GM12878 (cell line): Measurements from ENCODE around the gene ANO5. TPM values are rescaled to one million over a fixed set of nuclear protein-coding genes. Genes with fewer than 3 reads are reported as not detected.

Experiments
- CBFB ChIP-seq: IDR thresholded peaks from 2 replicates; pipeline ENCODE4 v1.6.1; 2016; ENCODE audit warnings: antibody characterized with exemption, low read depth
- JUNB ChIP-seq: IDR thresholded peaks from 2 replicates; pipeline ENCODE4 v1.6.1; 2016; ENCODE audit warnings: antibody characterized with exemption, mild to moderate bottlenecking
- MTA2 ChIP-seq: fragments of 450-650 bp; IDR thresholded peaks from 2 replicates; pipeline ENCODE4 v1.6.1; 2016; ENCODE audit warnings: low read depth, mild to moderate bottlenecking, moderate library complexity
- MYC ChIP-seq: IDR thresholded peaks from 2 replicates; pipeline ENCODE4 v1.6.1; 2011; ENCODE audit warnings: mild to moderate bottlenecking, low read length, moderate library complexity, inconsistent platforms; ENCODE audit not compliant: insufficient read depth, insufficient replicate concordance, insufficient read length, severe bottlenecking
- RUNX3 ChIP-seq: IDR thresholded peaks from 2 replicates; pipeline ENCODE4 v1.6.1; 2012; ENCODE audit warnings: low read length, inconsistent platforms
- ZNF274 ChIP-seq: IDR thresholded peaks from one replicate; pipeline ENCODE4 v1.8.0; 2011; ENCODE audit not compliant: insufficient read length, insufficient read depth
- polyA plus RNA-seq, 11 experiments: library from polyadenylated mRNA; depleted of rRNA in 4 of 11; unstranded in 6 of 11; stranded (reverse) in 5 of 11; fragments of >200 nt; fragmentation: Nextera tagmentation in 4 of 11; fragmentation: Illumina TruSeq in 1 of 11; extraction: Ambion mirVana in 4 of 11; extraction: Trizol in 1 of 11; gene quantifications; 1 replicate in 1 of 11; 2 replicates in 10 of 11; pipeline versions ENCODE4 v1.2.1 to v1.2.3, GENCODE V29; 2011 to 2016; ENCODE audit warnings: inconsistent platforms in 2 of 11, missing spikeins in 2 of 11, low read depth in 1 of 11
- total RNA-seq, 4 experiments: library from RNA; depleted of rRNA in 3 of 4; stranded (reverse); fragments of >200 nt in 3 of 4; fragmentation: Illumina TruSeq in 1 of 4; extraction: Trizol in 1 of 4; gene quantifications; 2 replicates each; pipeline versions ENCODE4 v1.2.1 to v1.2.3, GENCODE V29; 2013 to 2021
- TF ChIP-seq, protein P1 (sequence below): IDR thresholded peaks from 2 replicates; pipeline ENCODE4 v1.6.1; 2012; ENCODE audit warnings: improper control_type of control experiment, low read depth, low read length; ENCODE audit not compliant: insufficient replicate concordance
- TF ChIP-seq, protein P2 (sequence below): fragments of 450-650 bp; IDR thresholded peaks from 2 replicates; pipeline ENCODE4 v1.6.1; 2017; ENCODE audit warnings: low read depth, mild to moderate bottlenecking, moderate library complexity

The ANO5 gene
- total and polyA plus RNA-seq, 10 of the 15 experiments (the other 5 are each of a cell fraction or from before 2014, with no cell fraction given), result 1.6 to 10.2 (median 4.1) TPM

DNA sequence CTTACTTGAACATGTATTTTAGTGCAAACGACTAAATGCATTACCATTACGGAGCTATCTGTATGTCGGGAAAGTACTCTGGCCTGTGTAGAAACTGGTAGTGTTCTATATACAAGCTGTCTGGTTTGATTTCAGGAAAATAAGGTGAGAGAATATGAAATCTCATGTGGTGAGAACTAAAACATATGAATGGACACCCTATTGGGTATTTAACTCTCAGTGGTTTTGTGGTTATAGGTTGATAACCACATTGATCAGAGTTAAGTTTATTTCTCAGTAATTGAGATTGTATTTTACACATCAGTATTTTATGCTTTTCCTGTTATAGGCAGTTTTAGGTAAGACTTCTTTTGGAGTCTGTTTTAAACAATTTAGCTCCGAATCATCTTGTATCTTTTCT, 10.4 kb downstream of the ANO5 start (continued):
- TF ChIP-seq, protein P1, sequence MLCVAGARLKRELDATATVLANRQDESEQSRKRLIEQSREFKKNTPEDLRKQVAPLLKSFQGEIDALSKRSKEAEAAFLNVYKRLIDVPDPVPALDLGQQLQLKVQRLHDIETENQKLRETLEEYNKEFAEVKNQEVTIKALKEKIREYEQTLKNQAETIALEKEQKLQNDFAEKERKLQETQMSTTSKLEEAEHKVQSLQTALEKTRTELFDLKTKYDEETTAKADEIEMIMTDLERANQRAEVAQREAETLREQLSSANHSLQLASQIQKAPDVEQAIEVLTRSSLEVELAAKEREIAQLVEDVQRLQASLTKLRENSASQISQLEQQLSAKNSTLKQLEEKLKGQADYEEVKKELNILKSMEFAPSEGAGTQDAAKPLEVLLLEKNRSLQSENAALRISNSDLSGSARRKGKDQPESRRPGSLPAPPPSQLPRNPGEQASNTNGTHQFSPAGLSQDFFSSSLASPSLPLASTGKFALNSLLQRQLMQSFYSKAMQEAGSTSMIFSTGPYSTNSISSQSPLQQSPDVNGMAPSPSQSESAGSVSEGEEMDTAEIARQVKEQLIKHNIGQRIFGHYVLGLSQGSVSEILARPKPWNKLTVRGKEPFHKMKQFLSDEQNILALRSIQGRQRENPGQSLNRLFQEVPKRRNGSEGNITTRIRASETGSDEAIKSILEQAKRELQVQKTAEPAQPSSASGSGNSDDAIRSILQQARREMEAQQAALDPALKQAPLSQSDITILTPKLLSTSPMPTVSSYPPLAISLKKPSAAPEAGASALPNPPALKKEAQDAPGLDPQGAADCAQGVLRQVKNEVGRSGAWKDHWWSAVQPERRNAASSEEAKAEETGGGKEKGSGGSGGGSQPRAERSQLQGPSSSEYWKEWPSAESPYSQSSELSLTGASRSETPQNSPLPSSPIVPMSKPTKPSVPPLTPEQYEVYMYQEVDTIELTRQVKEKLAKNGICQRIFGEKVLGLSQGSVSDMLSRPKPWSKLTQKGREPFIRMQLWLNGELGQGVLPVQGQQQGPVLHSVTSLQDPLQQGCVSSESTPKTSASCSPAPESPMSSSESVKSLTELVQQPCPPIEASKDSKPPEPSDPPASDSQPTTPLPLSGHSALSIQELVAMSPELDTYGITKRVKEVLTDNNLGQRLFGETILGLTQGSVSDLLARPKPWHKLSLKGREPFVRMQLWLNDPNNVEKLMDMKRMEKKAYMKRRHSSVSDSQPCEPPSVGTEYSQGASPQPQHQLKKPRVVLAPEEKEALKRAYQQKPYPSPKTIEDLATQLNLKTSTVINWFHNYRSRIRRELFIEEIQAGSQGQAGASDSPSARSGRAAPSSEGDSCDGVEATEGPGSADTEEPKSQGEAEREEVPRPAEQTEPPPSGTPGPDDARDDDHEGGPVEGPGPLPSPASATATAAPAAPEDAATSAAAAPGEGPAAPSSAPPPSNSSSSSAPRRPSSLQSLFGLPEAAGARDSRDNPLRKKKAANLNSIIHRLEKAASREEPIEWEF, result peak; percentile 76
- TF ChIP-seq MTA2 (peak; percentile 87), ZNF274 (no peak), JUNB (peak; percentile 19; the same call in 1 of the 2 replicates), MYC (no peak), CBFB (peak; percentile 52), RUNX3 (peak; percentile 94)
- TF ChIP-seq, protein P2, sequence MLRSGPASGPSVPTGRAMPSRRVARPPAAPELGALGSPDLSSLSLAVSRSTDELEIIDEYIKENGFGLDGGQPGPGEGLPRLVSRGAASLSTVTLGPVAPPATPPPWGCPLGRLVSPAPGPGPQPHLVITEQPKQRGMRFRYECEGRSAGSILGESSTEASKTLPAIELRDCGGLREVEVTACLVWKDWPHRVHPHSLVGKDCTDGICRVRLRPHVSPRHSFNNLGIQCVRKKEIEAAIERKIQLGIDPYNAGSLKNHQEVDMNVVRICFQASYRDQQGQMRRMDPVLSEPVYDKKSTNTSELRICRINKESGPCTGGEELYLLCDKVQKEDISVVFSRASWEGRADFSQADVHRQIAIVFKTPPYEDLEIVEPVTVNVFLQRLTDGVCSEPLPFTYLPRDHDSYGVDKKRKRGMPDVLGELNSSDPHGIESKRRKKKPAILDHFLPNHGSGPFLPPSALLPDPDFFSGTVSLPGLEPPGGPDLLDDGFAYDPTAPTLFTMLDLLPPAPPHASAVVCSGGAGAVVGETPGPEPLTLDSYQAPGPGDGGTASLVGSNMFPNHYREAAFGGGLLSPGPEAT, result peak; percentile 47; the same call in 1 of the 2 replicates
